Activated CD8-positive, alpha-beta T cell treated with anti-CD3 and anti-CD28 coated beads for 36 hours (primary cell): ENCODE results near the gene LURAP1L. TPM values are rescaled to one million over a fixed set of nuclear protein-coding genes. Genes with fewer than 3 reads are reported as not detected.

Source experiments
- ATAC-seq: fragments of 200-7000 bp; cut with Tn5 transposase; one replicate; pipeline ENCODE4 v1.10.0; 2021; ENCODE audit warnings: mild to moderate bottlenecking, moderate library complexity
- CTCF ChIA-PET: fragments of 350-600 bp; sonication (Branson Sonifier 250); formaldehyde crosslinking; loops from one replicate; lab custom pipeline; 2021; ENCODE audit warnings: antibody characterized with exemption; lab: Charles Lee
- POLR2A ChIA-PET: fragments of 350-600 bp; sonication (Branson Sonifier 250); formaldehyde crosslinking; loops from one replicate; lab custom pipeline; 2021; ENCODE audit warnings: antibody characterized with exemption; lab: Charles Lee
- DNase-seq: peaks from one replicate; pipeline ENCODE4 v3.0.0-alpha.2; 2020
- H3K27ac Mint-ChIP-seq: one replicate; pipeline ENCODE4 v1.8.0; 2021; ENCODE audit warnings: mild to moderate bottlenecking, mixed read lengths
- H3K27me3 Mint-ChIP-seq: one replicate; pipeline ENCODE4 v1.8.0; 2021; ENCODE audit warnings: mixed read lengths
- H3K36me3 Mint-ChIP-seq: one replicate; pipeline ENCODE4 v1.8.0; 2021; ENCODE audit warnings: low read depth, mixed read lengths
- H3K4me1 Mint-ChIP-seq: one replicate; pipeline ENCODE4 v1.8.0; 2021; ENCODE audit warnings: low read depth, mixed read lengths
- H3K4me3 Mint-ChIP-seq: one replicate; pipeline ENCODE4 v1.8.0; 2021; ENCODE audit warnings: mild to moderate bottlenecking, moderate library complexity, mixed read lengths
- H3K9me3 Mint-ChIP-seq: one replicate; pipeline ENCODE4 v1.8.0; 2021; ENCODE audit warnings: mixed read lengths
- intact Hi-C: fragments of 100-400 bp; cut with micrococcal nuclease; formaldehyde crosslinking; loops from one replicate; pipeline ENCODE4 v1.10.0; 2022
- total RNA-seq, 2 experiments: library from RNA; stranded (reverse); gene quantifications; one replicate each; pipeline ENCODE4 v1.2.3, GENCODE V29; 2021
- TF ChIP-seq, protein P1 (sequence below): fragments of 200-600 bp; IDR thresholded peaks from one replicate; pipeline ENCODE4 v1.8.0; 2022; ENCODE audit warnings: antibody characterized with exemption, mild to moderate bottlenecking

The LURAP1L gene
- total RNA-seq, 2 experiments from 2014 or later, result not detected

- TF ChIP-seq, protein P1, sequence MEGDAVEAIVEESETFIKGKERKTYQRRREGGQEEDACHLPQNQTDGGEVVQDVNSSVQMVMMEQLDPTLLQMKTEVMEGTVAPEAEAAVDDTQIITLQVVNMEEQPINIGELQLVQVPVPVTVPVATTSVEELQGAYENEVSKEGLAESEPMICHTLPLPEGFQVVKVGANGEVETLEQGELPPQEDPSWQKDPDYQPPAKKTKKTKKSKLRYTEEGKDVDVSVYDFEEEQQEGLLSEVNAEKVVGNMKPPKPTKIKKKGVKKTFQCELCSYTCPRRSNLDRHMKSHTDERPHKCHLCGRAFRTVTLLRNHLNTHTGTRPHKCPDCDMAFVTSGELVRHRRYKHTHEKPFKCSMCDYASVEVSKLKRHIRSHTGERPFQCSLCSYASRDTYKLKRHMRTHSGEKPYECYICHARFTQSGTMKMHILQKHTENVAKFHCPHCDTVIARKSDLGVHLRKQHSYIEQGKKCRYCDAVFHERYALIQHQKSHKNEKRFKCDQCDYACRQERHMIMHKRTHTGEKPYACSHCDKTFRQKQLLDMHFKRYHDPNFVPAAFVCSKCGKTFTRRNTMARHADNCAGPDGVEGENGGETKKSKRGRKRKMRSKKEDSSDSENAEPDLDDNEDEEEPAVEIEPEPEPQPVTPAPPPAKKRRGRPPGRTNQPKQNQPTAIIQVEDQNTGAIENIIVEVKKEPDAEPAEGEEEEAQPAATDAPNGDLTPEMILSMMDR, result no peak
- H3K4me3 Mint-ChIP-seq, result no peak overlapping the region
- CTCF ChIA-PET, result no interaction called here
- H3K27ac Mint-ChIP-seq, result no peak overlapping the region
- peaks cover 2% of the 10 kb centered on the region for H3K9me3 Mint-ChIP-seq
- intact Hi-C loops, result no loop called here
- POLR2A ChIA-PET, result no interaction called here
- H3K27me3 Mint-ChIP-seq, result no peaks in the 10 kb centered on the region
- H3K36me3 Mint-ChIP-seq, result no peaks in the 10 kb centered on the region
- no peak for DNase-seq
- no peak for ATAC-seq
- H3K4me1 Mint-ChIP-seq, result no peaks in the 10 kb centered on the region
Observed at GRCh38 chr9:12790001-12790400, 15.2 kb downstream of the LURAP1L start.

DNA sequence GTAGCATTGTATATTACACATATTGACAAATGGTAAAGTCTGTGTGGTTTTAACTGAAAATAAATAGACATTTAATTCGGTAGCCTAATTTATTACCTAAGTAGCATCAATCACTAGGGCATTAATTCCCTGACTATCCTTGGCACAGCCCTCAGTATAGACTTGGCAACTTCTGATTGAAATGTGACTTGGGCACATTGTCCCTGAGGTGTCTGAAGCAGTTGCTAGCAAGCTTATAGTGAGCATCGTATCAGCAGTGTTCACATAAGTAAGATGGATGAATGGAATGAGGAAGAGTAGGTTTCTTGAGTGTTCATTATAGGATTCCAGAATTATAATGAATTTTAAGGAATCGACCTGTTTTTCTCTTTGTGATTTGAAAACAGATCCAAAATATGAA lies 16.1 kb downstream of the LURAP1L start:
- intact Hi-C loops, result no loop called here
- Mint-ChIP-seq H3K9me3 (peaks cover 4% of the 10 kb centered on the region), H3K36me3 (no peaks in the 10 kb centered on the region), H3K4me1 (no peaks in the 10 kb centered on the region), H3K4me3 (no peak overlapping the region), H3K27me3 (no peaks in the 10 kb centered on the region), H3K27ac (no peak overlapping the region)
- ChIA-PET CTCF (no interaction called here), POLR2A (no interaction called here)
- TF ChIP-seq, protein P1, result no peak
- DNase-seq, result no peak
- no peak for ATAC-seq

GRCh38 chr9:12794101-12794799 lies 19.4 kb downstream of the LURAP1L start:
- ChIA-PET CTCF (no interaction called here), POLR2A (no interaction called here)
- H3K27me3 Mint-ChIP-seq, result no peaks in the 10 kb centered on the region
- peaks cover 4% of the 10 kb centered on the region for H3K9me3 Mint-ChIP-seq
- no peak overlapping the region for H3K4me3 Mint-ChIP-seq
- no peaks in the 10 kb centered on the region for H3K36me3 Mint-ChIP-seq
- no peak for DNase-seq
- no peaks in the 10 kb centered on the region for H3K4me1 Mint-ChIP-seq
- H3K27ac Mint-ChIP-seq, result no peak overlapping the region
- intact Hi-C loops, result no loop called here
- TF ChIP-seq, protein P1, result no peak
- ATAC-seq, result no peak

- Mint-ChIP-seq H3K27me3 (no peaks in the 10 kb centered on the region), H3K4me3 (no peak overlapping the region), H3K27ac (no peak overlapping the region), H3K4me1 (no peaks in the 10 kb centered on the region), H3K36me3 (no peaks in the 10 kb centered on the region), H3K9me3 (peaks cover 4% of the 10 kb centered on the region)
- intact Hi-C loops, result no loop called here
- POLR2A ChIA-PET, result no interaction called here
- TF ChIP-seq, protein P1, result no peak
- ATAC-seq (no peak), DNase-seq (no peak)
- CTCF ChIA-PET, result no interaction called here
Observed at GRCh38 chr9:12796601-12797000, 21.8 kb downstream of the LURAP1L start.

DNA sequence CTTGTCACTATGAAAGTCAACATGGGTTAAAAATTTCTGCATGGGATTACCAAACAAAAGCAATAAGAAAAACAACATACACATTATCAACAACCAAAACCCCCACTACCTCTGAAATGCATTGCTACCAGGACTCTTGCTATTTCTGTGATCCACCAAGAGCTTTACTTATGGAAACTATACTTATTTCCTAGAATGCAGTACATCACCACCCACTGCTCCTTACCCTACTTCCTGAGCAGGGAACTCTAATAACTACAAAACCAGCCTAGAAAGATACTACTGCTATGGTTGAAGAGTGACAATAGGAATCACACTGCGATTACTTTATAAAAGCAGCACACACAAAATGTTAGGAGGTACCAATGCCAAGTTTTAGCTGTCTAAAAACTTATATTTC lies 22.2 kb downstream of the LURAP1L start:
- POLR2A ChIA-PET, result no interaction called here
- Mint-ChIP-seq H3K4me3 (no peak overlapping the region), H3K4me1 (no peaks in the 10 kb centered on the region), H3K27me3 (no peaks in the 10 kb centered on the region), H3K27ac (no peak overlapping the region), H3K36me3 (no peaks in the 10 kb centered on the region), H3K9me3 (peaks cover 4% of the 10 kb centered on the region)
- intact Hi-C loops, result no loop called here
- CTCF ChIA-PET, result interaction anchor here (1.0 kb wide), 1 partner anchor 23 kb away, joined by 4 read pairs; no protein-coding TSS in a partner anchor
- TF ChIP-seq, protein P1, result no peak
- DNase-seq (no peak), ATAC-seq (no peak)
